Activated T-helper 2 cell treated with anti-CD3 and anti-CD28 coated beads, Interferon-gamma antibody, Interleukin-2, Interleukin-4, amounts not matched to agents 10 μg/mL and 5 μg/mL and 100 μg/mL, durations not matched to agents 14 hours and 24 hours and 36 hours (primary cell): ENCODE measurements around the gene SET. TPM values are rescaled to one million over a fixed set of nuclear protein-coding genes. Genes with fewer than 3 reads are reported as not detected.
"Not testable (repeated sequence)": the region's sequence is repeated elsewhere in the genome, so short reads cannot be mapped to it uniquely, and the experiment has no call there.

ENCODE experiments used
- DNase-seq: peaks from one replicate; pipeline ENCODE4 v3.0.0; 2021; ENCODE audit warnings: low spot score
- H3K27ac Mint-ChIP-seq: one replicate; pipeline ENCODE4 v1.8.0; 2021; ENCODE audit warnings: mixed read lengths
- H3K27me3 Mint-ChIP-seq: one replicate; pipeline ENCODE4 v1.8.0; 2021; ENCODE audit warnings: low read depth, mixed read lengths
- H3K36me3 Mint-ChIP-seq: one replicate; pipeline ENCODE4 v1.8.0; 2021; ENCODE audit warnings: low read depth, mixed read lengths
- H3K4me1 Mint-ChIP-seq: one replicate; pipeline ENCODE4 v1.8.0; 2021; ENCODE audit warnings: low read depth, mixed read lengths
- H3K4me3 Mint-ChIP-seq: one replicate; pipeline ENCODE4 v1.8.0; 2021; ENCODE audit warnings: low read depth, mild to moderate bottlenecking, moderate library complexity, mixed read lengths
- H3K9me3 Mint-ChIP-seq: one replicate; pipeline ENCODE4 v1.8.0; 2021; ENCODE audit warnings: mixed read lengths
- intact Hi-C: fragments of 100-400 bp; cut with micrococcal nuclease; formaldehyde crosslinking; loops from one replicate; pipeline ENCODE4 v1.15.1; 2023
- total RNA-seq: library from RNA; stranded (reverse); gene quantifications from 2 replicates; pipeline ENCODE4 v1.2.3, GENCODE V29; 2022

Gene SET
- 749 and 756 TPM in 2 replicates for total RNA-seq

- peak; percentile 92 for DNase-seq
- peaks cover 47% of the 10 kb centered on the region for H3K4me1 Mint-ChIP-seq
- no peaks in the 10 kb centered on the region for H3K9me3 Mint-ChIP-seq
- intact Hi-C loops, result loop anchor here (2.0 to 10.0 kb wide), 5 partner anchors 14 to 336 kb away; partner anchors contain the start of genes DYNC2I2, KYAT1, LRRC8A and PKN3
- H3K36me3 Mint-ChIP-seq, result peaks cover 36% of the 10 kb centered on the region
- no peaks in the 10 kb centered on the region for H3K27me3 Mint-ChIP-seq
- peak within 1 kb of the TSS; percentile 91 for H3K27ac Mint-ChIP-seq
- peak within 1 kb of the TSS; percentile 82 for H3K4me3 Mint-ChIP-seq
Observed at GRCh38 chr9:128688501-128689292, at the start of gene SET. Gene SET (plus strand): TSS chr9:128689222. CDS start chr9:128689583, 361 bp downstream.

- Mint-ChIP-seq H3K27me3 (no peaks in the 10 kb centered on the region), H3K4me3 (no peak overlapping the region), H3K4me1 (no peaks in the 10 kb centered on the region), H3K9me3 (no peaks in the 10 kb centered on the region), H3K27ac (no peak overlapping the region), H3K36me3 (peaks cover 9% of the 10 kb centered on the region)
- intact Hi-C loops, result no loop called here
- DNase-seq, result no peak
Observed at GRCh38 chr9:128640603-128641002, 48.4 kb upstream of the SET start.

- H3K36me3 Mint-ChIP-seq, result peaks cover 9% of the 10 kb centered on the region
- no peak for DNase-seq
- no peak overlapping the region for H3K4me3 Mint-ChIP-seq
- peak overlapping the region; percentile 38 for H3K27ac Mint-ChIP-seq
- no peaks in the 10 kb centered on the region for H3K4me1 Mint-ChIP-seq
- H3K9me3 Mint-ChIP-seq, result no peaks in the 10 kb centered on the region
- no peaks in the 10 kb centered on the region for H3K27me3 Mint-ChIP-seq
- intact Hi-C loops, result no loop called here
Observed at GRCh38 chr9:128642675-128643245, 46.3 kb upstream of the SET start.

GRCh38 chr9:128643519-128644300 lies 45.3 kb upstream of the SET start:
- Mint-ChIP-seq H3K27ac (peak overlapping the region; percentile 50), H3K4me1 (no peaks in the 10 kb centered on the region), H3K27me3 (no peaks in the 10 kb centered on the region), H3K9me3 (no peaks in the 10 kb centered on the region), H3K4me3 (no peak overlapping the region), H3K36me3 (peaks cover 6% of the 10 kb centered on the region)
- no peak for DNase-seq
- intact Hi-C loops, result no loop called here

GRCh38 chr9:128648206-128648605 lies 40.8 kb upstream of the SET start:
- H3K9me3 Mint-ChIP-seq, H3K27ac Mint-ChIP-seq, H3K4me3 Mint-ChIP-seq, intact Hi-C loops, H3K36me3 Mint-ChIP-seq, H3K27me3 Mint-ChIP-seq, H3K4me1 Mint-ChIP-seq: not testable (repeated sequence)
- peak; percentile 49 for DNase-seq

GRCh38 chr9:128651798-128652197 lies 37.2 kb upstream of the SET start:
- H3K4me3 Mint-ChIP-seq, result no peak overlapping the region
- H3K9me3 Mint-ChIP-seq, result no peaks in the 10 kb centered on the region
- no peaks in the 10 kb centered on the region for H3K4me1 Mint-ChIP-seq
- H3K36me3 Mint-ChIP-seq, result no peaks in the 10 kb centered on the region
- H3K27me3 Mint-ChIP-seq, result no peaks in the 10 kb centered on the region
- no peak for DNase-seq
- intact Hi-C loops, result no loop called here
- H3K27ac Mint-ChIP-seq, result no peak overlapping the region

GRCh38 chr9:128653908-128654307 lies 35.1 kb upstream of the SET start:
- intact Hi-C loops, result no loop called here
- Mint-ChIP-seq H3K9me3 (no peaks in the 10 kb centered on the region), H3K27ac (no peak overlapping the region), H3K27me3 (no peaks in the 10 kb centered on the region), H3K4me3 (no peak overlapping the region), H3K36me3 (no peaks in the 10 kb centered on the region), H3K4me1 (peaks cover 3% of the 10 kb centered on the region)
- no peak for DNase-seq

GRCh38 chr9:128654481-128654880 lies 34.5 kb upstream of the SET start:
- Mint-ChIP-seq H3K9me3 (no peaks in the 10 kb centered on the region), H3K4me3 (peak overlapping the region; percentile 23), H3K27ac (no peak overlapping the region), H3K4me1 (peaks cover 3% of the 10 kb centered on the region), H3K27me3 (no peaks in the 10 kb centered on the region), H3K36me3 (no peaks in the 10 kb centered on the region)
- intact Hi-C loops, result no loop called here
- DNase-seq, result no peak

- H3K9me3 Mint-ChIP-seq, result no peaks in the 10 kb centered on the region
- no peaks in the 10 kb centered on the region for H3K36me3 Mint-ChIP-seq
- H3K27ac Mint-ChIP-seq, result peak within 1 kb of the TSS; percentile 100
- H3K4me3 Mint-ChIP-seq, result peak within 1 kb of the TSS; percentile 95
- no peaks in the 10 kb centered on the region for H3K27me3 Mint-ChIP-seq
- intact Hi-C loops, result loop anchor here (2.0 kb wide), 1 partner anchor 32 kb away; the partner anchor contains the start of gene SET
- DNase-seq, result peak; percentile 94
- H3K4me1 Mint-ChIP-seq, result peaks cover 3% of the 10 kb centered on the region
Observed at GRCh38 chr9:128656416-128657343, 32.3 kb upstream of the SET start, which contains the start of gene DYNC2I2. Gene DYNC2I2 (minus strand): TSS chr9:128656847. CDS start chr9:128656726, 121 bp downstream.

- peak overlapping the region; percentile 100 for H3K27ac Mint-ChIP-seq
- H3K36me3 Mint-ChIP-seq, result no peaks in the 10 kb centered on the region
- peak overlapping the region; percentile 95 for H3K4me3 Mint-ChIP-seq
- H3K9me3 Mint-ChIP-seq, result no peaks in the 10 kb centered on the region
- peaks cover 3% of the 10 kb centered on the region for H3K4me1 Mint-ChIP-seq
- H3K27me3 Mint-ChIP-seq, result no peaks in the 10 kb centered on the region
- DNase-seq, result no peak
- intact Hi-C loops, result loop anchor here (2.0 kb wide), 1 partner anchor 31 kb away; the partner anchor contains the start of gene SET
Observed at GRCh38 chr9:128657344-128657704, 31.7 kb upstream of the SET start.

GRCh38 chr9:128657796-128658195 lies 31.2 kb upstream of the SET start:
- Mint-ChIP-seq H3K27ac (peak overlapping the region; percentile 100), H3K4me3 (no peak overlapping the region), H3K4me1 (peaks cover 3% of the 10 kb centered on the region)

GRCh38 chr9:128666481-128666941 lies 22.5 kb upstream of the SET start:
- H3K27me3 Mint-ChIP-seq, DNase-seq, intact Hi-C loops, H3K27ac Mint-ChIP-seq, H3K4me1 Mint-ChIP-seq, H3K36me3 Mint-ChIP-seq, H3K9me3 Mint-ChIP-seq, H3K4me3 Mint-ChIP-seq: not testable (repeated sequence)

More at GRCh38 chr9:128657796-128658195, 31.2 kb upstream of the SET start:
- DNase-seq, result no peak
- H3K9me3 Mint-ChIP-seq, result no peaks in the 10 kb centered on the region
- H3K27me3 Mint-ChIP-seq, result no peaks in the 10 kb centered on the region
- H3K36me3 Mint-ChIP-seq, result no peaks in the 10 kb centered on the region
- intact Hi-C loops, result loop anchor here (2.0 kb wide), 1 partner anchor 31 kb away; the partner anchor contains the start of gene SET
